ACC112 (cell line): ENCODE measurements around the gene IL21R.

Experiments used
- H2AFZ ChIP-seq: fragments of 200-600 bp; sonication (generic); one replicate; pipeline ENCODE4 v1.6.0; 2017; ENCODE audit warnings: antibody characterized with exemption, low read length; ENCODE audit not compliant: unreplicated experiment
- H3K27ac ChIP-seq: fragments of 200-600 bp; sonication (generic); 2 replicates; pipeline ENCODE4 v1.5.1; 2014; ENCODE audit warnings: low read depth, mild to moderate bottlenecking, antibody characterized with exemption, low read length, moderate library complexity
- H3K27me3 ChIP-seq: fragments of 200-600 bp; sonication (generic); 2 replicates; pipeline ENCODE4 v1.6.1; 2014; ENCODE audit warnings: mild to moderate bottlenecking, antibody characterized with exemption, low read length, moderate library complexity, mixed read lengths; ENCODE audit not compliant: insufficient read depth
- H3K36me3 ChIP-seq: fragments of 200-600 bp; sonication (generic); 2 replicates; pipeline ENCODE4 v1.6.1; 2016; ENCODE audit warnings: mild to moderate bottlenecking, antibody characterized with exemption, low read length, moderate library complexity, mixed read lengths; ENCODE audit not compliant: insufficient read depth
- H3K4me1 ChIP-seq: fragments of 200-600 bp; sonication (generic); one replicate; pipeline ENCODE4 v1.6.1; 2016; ENCODE audit warnings: low read length, mixed read lengths; ENCODE audit not compliant: insufficient read depth, unreplicated experiment, control insufficient read depth
- H3K4me3 ChIP-seq: fragments of 200-600 bp; sonication (generic); 2 replicates; pipeline ENCODE4 v1.5.1; 2014; ENCODE audit warnings: mild to moderate bottlenecking, low read depth, low read length
- H3K79me2 ChIP-seq: fragments of 200-600 bp; sonication (generic); one replicate; pipeline ENCODE4 v1.6.0; 2016; ENCODE audit warnings: low read length; ENCODE audit not compliant: control insufficient read depth, unreplicated experiment, insufficient read depth

Gene IL21R

GRCh38 chr16:27460213-27460612 is 58.2 kb downstream of the IL21R start:
- Histone ChIP-seq H3K4me1 (peaks cover 8% of the 10 kb centered on the region), H3K27ac (no peak overlapping the region), H3K4me3 (no peak overlapping the region), H3K27me3 (no peaks in the 10 kb centered on the region), H3K36me3 (peaks cover 4% of the 10 kb centered on the region; the same call in 1 of the 2 replicates), H3K79me2 (no peaks in the 10 kb centered on the region), H2AFZ (no peak overlapping the region)

GRCh38 chr16:27460663-27461482 is 58.9 kb downstream of the IL21R start:
- no peak overlapping the region for H3K4me3 ChIP-seq
- H3K4me1 ChIP-seq, result peaks cover 8% of the 10 kb centered on the region
- H3K79me2 ChIP-seq, result no peaks in the 10 kb centered on the region
- no peak overlapping the region for H2AFZ ChIP-seq
- H3K27me3 ChIP-seq, result no peaks in the 10 kb centered on the region
- peaks cover 4% of the 10 kb centered on the region; the same call in 1 of the 2 replicates for H3K36me3 ChIP-seq
- no peak overlapping the region for H3K27ac ChIP-seq

GRCh38 chr16:27461483-27462171 is 59.7 kb downstream of the IL21R start:
- H3K36me3 ChIP-seq, result peaks cover 4% of the 10 kb centered on the region; the same call in 1 of the 2 replicates

GRCh38 chr16:27462200-27462845 is 60.3 kb downstream of the IL21R start:
- no peaks in the 10 kb centered on the region for H3K27me3 ChIP-seq
- peaks cover 8% of the 10 kb centered on the region; the same call in 1 of the 2 replicates for H3K36me3 ChIP-seq
- no peaks in the 10 kb centered on the region for H3K79me2 ChIP-seq
- no peak overlapping the region for H3K4me3 ChIP-seq
- H3K27ac ChIP-seq, result no peak overlapping the region
- H3K4me1 ChIP-seq, result peaks cover 8% of the 10 kb centered on the region
- H2AFZ ChIP-seq, result no peak overlapping the region

More at GRCh38 chr16:27461483-27462171, 59.7 kb downstream of the IL21R start:
- Histone ChIP-seq H2AFZ (no peak overlapping the region), H3K4me1 (peaks cover 8% of the 10 kb centered on the region), H3K27me3 (no peaks in the 10 kb centered on the region), H3K27ac (no peak overlapping the region), H3K4me3 (no peak overlapping the region), H3K79me2 (no peaks in the 10 kb centered on the region)

- H3K36me3 ChIP-seq, result peaks cover 16% of the 10 kb centered on the region
- peaks cover 8% of the 10 kb centered on the region for H3K4me1 ChIP-seq
- no peaks in the 10 kb centered on the region for H3K79me2 ChIP-seq
- H2AFZ ChIP-seq, result no peak overlapping the region
- H3K27me3 ChIP-seq, result no peaks in the 10 kb centered on the region
- H3K27ac ChIP-seq, result no peak overlapping the region
- no peak overlapping the region for H3K4me3 ChIP-seq
These were observed 61.1 kb downstream of the IL21R start for GRCh38 chr16:27462846-27463682.

- no peak overlapping the region for H2AFZ ChIP-seq
- no peaks in the 10 kb centered on the region for H3K27me3 ChIP-seq
- no peak overlapping the region for H3K27ac ChIP-seq
- H3K79me2 ChIP-seq, result no peaks in the 10 kb centered on the region
- H3K4me1 ChIP-seq, result peaks cover 8% of the 10 kb centered on the region
- no peak overlapping the region for H3K4me3 ChIP-seq
- H3K36me3 ChIP-seq, result peaks cover 21% of the 10 kb centered on the region
These were observed 62.0 kb downstream of the IL21R start for GRCh38 chr16:27463741-27464591.

GRCh38 chr16:27464626-27465482 is 62.9 kb downstream of the IL21R start:
- H3K27me3 ChIP-seq, result no peaks in the 10 kb centered on the region
- peaks cover 9% of the 10 kb centered on the region for H3K4me1 ChIP-seq
- no peak overlapping the region for H3K27ac ChIP-seq
- peaks cover 25% of the 10 kb centered on the region for H3K36me3 ChIP-seq
- no peaks in the 10 kb centered on the region for H3K79me2 ChIP-seq
- no peak overlapping the region for H2AFZ ChIP-seq
- no peak overlapping the region for H3K4me3 ChIP-seq

GRCh38 chr16:27465483-27465879 is 63.5 kb downstream of the IL21R start:
- peaks cover 31% of the 10 kb centered on the region for H3K36me3 ChIP-seq
- H3K4me3 ChIP-seq, result no peak overlapping the region
- no peaks in the 10 kb centered on the region for H3K79me2 ChIP-seq
- no peak overlapping the region for H3K27ac ChIP-seq
- H3K27me3 ChIP-seq, result no peaks in the 10 kb centered on the region
- H3K4me1 ChIP-seq, result peaks cover 16% of the 10 kb centered on the region
- H2AFZ ChIP-seq, result no peak overlapping the region

- Histone ChIP-seq H3K27ac (no peak overlapping the region), H3K4me1 (peaks cover 38% of the 10 kb centered on the region), H3K27me3 (no peaks in the 10 kb centered on the region), H2AFZ (no peak overlapping the region), H3K36me3 (peaks cover 32% of the 10 kb centered on the region), H3K4me3 (no peak overlapping the region), H3K79me2 (no peaks in the 10 kb centered on the region)
These were observed 67.1 kb downstream of the IL21R start for GRCh38 chr16:27468941-27469531.
